Chondrocyte (in vitro differentiated cells): Measurements from ENCODE around the gene PZP. TPM values are rescaled to one million over a fixed set of nuclear protein-coding genes. Genes with fewer than 3 reads are reported as not detected.
"Not testable (repeated sequence)": the region's sequence is repeated elsewhere in the genome, so short reads cannot be mapped to it uniquely, and the experiment has no call there.

Source experiments
- DNase-seq: peaks from one replicate; pipeline ENCODE4 v3.0.0; 2021; ENCODE audit warnings: mixed read lengths, low spot score
- H3K27ac Mint-ChIP-seq: one replicate; pipeline ENCODE4 v1.8.0; 2021; ENCODE audit warnings: mild to moderate bottlenecking, moderate library complexity, mixed read lengths; ENCODE audit not compliant: unreplicated experiment
- H3K27me3 Mint-ChIP-seq: 2 replicates; pipeline ENCODE4 v1.8.0; 2021; ENCODE audit warnings: low read depth, mixed read lengths
- H3K36me3 Mint-ChIP-seq: 2 replicates; pipeline ENCODE4 v1.8.0; 2021; ENCODE audit warnings: low read depth, mixed read lengths
- H3K4me1 Mint-ChIP-seq: 2 replicates; pipeline ENCODE4 v1.8.0; 2021; ENCODE audit warnings: low read depth, mild to moderate bottlenecking, mixed read lengths
- H3K4me3 Mint-ChIP-seq: one replicate; pipeline ENCODE4 v1.8.0; 2021; ENCODE audit warnings: mild to moderate bottlenecking, moderate library complexity, mixed read lengths; ENCODE audit not compliant: unreplicated experiment
- H3K9me3 Mint-ChIP-seq: 2 replicates; pipeline ENCODE4 v1.8.0; 2021; ENCODE audit warnings: low read depth, mixed read lengths
- total RNA-seq: library from RNA; stranded (reverse); gene quantifications from 3 replicates; pipeline ENCODE4 v1.2.1, GENCODE V29; 2021
- TF ChIP-seq, protein P1 (sequence below): fragments of 200-600 bp; sonication (generic); IDR thresholded peaks from 2 replicates; pipeline ENCODE4 v1.5.0; 2021; ENCODE audit warnings: antibody characterized with exemption, mild to moderate bottlenecking, moderate library complexity

PZP gene
- total RNA-seq, 1 donor from 2014 or later, result not detected

DNA sequence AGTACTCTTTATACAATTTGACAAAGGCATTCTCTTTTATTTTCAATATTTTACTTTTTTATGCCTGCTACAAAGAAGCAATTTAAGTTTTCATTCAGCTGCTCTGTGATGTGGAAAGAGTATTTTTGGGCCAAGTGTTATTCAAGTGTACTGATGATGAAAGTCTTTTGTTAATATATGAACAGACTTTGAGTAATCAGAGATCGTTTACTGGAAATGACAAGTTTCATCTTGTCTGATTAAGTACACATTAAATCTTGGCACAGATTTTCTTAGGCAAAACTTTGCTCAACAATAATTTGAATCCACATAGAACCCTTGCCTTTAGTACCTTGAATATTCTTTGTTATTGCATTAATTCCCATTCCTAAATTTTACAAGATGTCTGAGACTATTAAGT, 13.3 kb upstream of the PZP start:
- H3K36me3 Mint-ChIP-seq, result no peaks in the 10 kb centered on the region
- no peak overlapping the region for H3K4me3 Mint-ChIP-seq
- no peak for DNase-seq

DNA sequence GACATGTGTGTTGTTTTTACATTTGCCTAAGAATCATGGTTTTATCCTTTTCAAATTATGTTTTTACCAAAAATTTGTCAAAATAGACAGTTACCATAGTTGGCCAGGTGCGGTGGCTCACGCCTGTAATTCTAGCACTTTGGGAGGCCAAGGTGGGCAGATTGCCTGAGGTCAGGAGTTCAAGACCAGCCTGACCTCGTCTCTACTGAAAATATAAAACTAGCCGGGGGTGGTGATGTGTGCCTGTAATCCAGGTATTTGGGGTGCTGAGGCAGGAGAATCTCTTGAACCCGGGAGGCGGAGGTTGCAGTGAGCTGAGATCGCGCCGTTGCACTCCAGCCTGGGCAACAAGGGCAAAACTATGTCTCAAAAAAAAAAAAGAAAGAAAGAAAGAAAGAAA, 12.8 kb upstream of the PZP start:
- H3K36me3 Mint-ChIP-seq, DNase-seq, H3K4me1 Mint-ChIP-seq, H3K4me3 Mint-ChIP-seq, H3K27ac Mint-ChIP-seq, H3K27me3 Mint-ChIP-seq: not testable (repeated sequence)
- peaks cover 14% of the 10 kb centered on the region for H3K9me3 Mint-ChIP-seq

More for the DNA sequence above, 13.3 kb upstream of the PZP start:
- TF ChIP-seq, protein P1, sequence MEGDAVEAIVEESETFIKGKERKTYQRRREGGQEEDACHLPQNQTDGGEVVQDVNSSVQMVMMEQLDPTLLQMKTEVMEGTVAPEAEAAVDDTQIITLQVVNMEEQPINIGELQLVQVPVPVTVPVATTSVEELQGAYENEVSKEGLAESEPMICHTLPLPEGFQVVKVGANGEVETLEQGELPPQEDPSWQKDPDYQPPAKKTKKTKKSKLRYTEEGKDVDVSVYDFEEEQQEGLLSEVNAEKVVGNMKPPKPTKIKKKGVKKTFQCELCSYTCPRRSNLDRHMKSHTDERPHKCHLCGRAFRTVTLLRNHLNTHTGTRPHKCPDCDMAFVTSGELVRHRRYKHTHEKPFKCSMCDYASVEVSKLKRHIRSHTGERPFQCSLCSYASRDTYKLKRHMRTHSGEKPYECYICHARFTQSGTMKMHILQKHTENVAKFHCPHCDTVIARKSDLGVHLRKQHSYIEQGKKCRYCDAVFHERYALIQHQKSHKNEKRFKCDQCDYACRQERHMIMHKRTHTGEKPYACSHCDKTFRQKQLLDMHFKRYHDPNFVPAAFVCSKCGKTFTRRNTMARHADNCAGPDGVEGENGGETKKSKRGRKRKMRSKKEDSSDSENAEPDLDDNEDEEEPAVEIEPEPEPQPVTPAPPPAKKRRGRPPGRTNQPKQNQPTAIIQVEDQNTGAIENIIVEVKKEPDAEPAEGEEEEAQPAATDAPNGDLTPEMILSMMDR, result no peak
- H3K9me3 Mint-ChIP-seq, result peaks cover 14% of the 10 kb centered on the region
- no peaks in the 10 kb centered on the region for H3K27me3 Mint-ChIP-seq
- H3K4me1 Mint-ChIP-seq, result no peaks in the 10 kb centered on the region
- no peak overlapping the region for H3K27ac Mint-ChIP-seq

DNA sequence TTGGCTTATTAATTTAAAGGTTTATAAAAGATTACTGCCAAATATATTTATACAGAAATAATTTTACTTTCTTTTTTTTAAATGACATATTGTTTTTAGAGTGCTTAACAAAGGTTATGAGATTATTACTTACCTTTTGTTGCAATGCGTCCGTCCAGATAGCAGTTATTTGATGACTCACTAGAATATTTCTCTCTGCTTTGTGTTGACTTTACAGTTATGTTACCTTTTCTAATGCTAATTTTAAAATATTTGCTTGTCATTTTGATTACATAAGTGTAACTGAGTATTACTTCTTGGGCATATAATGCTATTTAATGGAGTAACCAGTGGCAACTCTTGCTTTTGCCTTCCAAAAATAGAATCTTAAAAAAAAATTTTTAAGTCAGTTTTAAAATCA, 6.3 kb upstream of the PZP start:
- TF ChIP-seq, protein P1, result no peak

DNA sequence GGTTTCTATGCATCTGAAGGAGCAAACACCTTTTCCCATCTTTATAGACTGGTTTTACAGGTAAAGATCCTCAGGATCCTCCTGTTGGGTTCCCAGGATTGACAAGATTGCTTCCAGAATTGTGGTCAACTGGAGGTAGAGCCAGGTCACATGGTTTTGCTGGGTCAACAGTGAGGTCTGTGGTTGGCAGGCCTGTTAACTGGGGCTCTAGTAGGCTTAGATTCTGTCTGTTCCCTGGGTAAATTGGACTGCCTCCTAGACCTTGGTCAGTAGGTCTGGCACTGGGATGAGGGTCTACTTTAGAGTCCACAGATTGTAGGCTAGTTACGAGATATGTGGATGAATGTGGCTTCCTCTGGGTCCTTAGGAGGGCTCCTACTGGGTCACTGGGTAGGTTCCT, 3.5 kb upstream of the PZP start:
- H3K9me3 Mint-ChIP-seq, result peaks cover 4% of the 10 kb centered on the region
- DNase-seq, result no peak
- TF ChIP-seq, protein P1, result no peak
- no peak overlapping the region for H3K4me3 Mint-ChIP-seq
- H3K27ac Mint-ChIP-seq, result no peak overlapping the region
- H3K36me3 Mint-ChIP-seq, result no peaks in the 10 kb centered on the region
- H3K4me1 Mint-ChIP-seq, result no peaks in the 10 kb centered on the region
- H3K27me3 Mint-ChIP-seq, result peaks cover 2% of the 10 kb centered on the region

More for the DNA sequence above, 6.3 kb upstream of the PZP start:
- H3K27ac Mint-ChIP-seq, result no peak overlapping the region
- DNase-seq, result no peak
- H3K4me1 Mint-ChIP-seq, result no peaks in the 10 kb centered on the region
- no peak overlapping the region for H3K4me3 Mint-ChIP-seq
- peaks cover 13% of the 10 kb centered on the region for H3K9me3 Mint-ChIP-seq
- no peaks in the 10 kb centered on the region for H3K36me3 Mint-ChIP-seq
- H3K27me3 Mint-ChIP-seq, result no peaks in the 10 kb centered on the region

DNA sequence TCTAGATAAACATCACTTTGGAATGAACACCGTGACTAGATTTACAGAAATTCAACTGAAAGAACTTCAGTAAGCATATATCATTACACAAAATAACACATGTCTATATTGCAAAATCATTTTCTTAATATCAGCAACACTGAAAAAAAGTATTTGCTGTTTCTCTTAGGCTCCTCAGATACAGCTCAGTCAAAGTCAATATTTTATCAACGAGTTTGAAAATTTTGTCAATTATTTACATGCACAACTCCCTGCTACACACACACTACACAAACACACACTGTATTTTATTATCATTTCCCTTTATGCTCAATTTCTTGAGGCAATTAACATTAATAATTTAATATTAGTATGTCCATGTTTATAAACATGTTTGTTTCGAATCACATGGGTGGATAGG, 3.8 kb downstream of the PZP start:
- no peak for DNase-seq
- TF ChIP-seq, protein P1, result no peak
- Mint-ChIP-seq H3K36me3 (no peaks in the 10 kb centered on the region), H3K4me3 (no peak overlapping the region), H3K27ac (no peak overlapping the region), H3K27me3 (peaks cover 8% of the 10 kb centered on the region), H3K4me1 (no peaks in the 10 kb centered on the region), H3K9me3 (no peaks in the 10 kb centered on the region)

DNA sequence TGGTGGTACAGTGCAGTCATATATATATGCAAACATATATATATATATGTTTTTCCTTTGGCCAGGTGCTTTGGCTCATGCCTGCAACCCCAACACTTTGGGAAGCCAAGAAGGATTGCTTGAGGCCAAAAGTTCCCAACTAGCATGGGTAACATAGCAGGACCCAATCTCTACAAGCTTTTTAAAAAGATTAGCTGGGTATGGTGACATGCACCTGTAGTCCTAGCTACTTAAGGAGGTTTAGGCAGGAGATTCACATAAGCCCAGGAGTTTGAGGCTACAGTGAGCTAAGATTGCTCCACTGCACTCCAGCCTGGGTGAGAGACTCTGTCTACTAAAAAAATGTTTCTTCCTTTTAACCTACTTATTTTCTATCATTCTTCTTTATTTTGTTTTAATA, 10.2 kb downstream of the PZP start:
- Mint-ChIP-seq H3K27me3 (peaks cover 10% of the 10 kb centered on the region), H3K36me3 (no peaks in the 10 kb centered on the region), H3K4me3 (no peak overlapping the region), H3K27ac (no peak overlapping the region), H3K9me3 (no peaks in the 10 kb centered on the region), H3K4me1 (no peaks in the 10 kb centered on the region)
- DNase-seq, result no peak
- TF ChIP-seq, protein P1, result no peak
